HG03097 (cell line): Measurements from ENCODE around the gene UPP1.

Source experiments
- ATAC-seq: cut with Tn5 transposase; IDR thresholded peaks from one replicate; pipeline ENCODE4 v1.9.1; 2021; ENCODE audit not compliant: unreplicated experiment, low FRiP score

UPP1 gene

DNA sequence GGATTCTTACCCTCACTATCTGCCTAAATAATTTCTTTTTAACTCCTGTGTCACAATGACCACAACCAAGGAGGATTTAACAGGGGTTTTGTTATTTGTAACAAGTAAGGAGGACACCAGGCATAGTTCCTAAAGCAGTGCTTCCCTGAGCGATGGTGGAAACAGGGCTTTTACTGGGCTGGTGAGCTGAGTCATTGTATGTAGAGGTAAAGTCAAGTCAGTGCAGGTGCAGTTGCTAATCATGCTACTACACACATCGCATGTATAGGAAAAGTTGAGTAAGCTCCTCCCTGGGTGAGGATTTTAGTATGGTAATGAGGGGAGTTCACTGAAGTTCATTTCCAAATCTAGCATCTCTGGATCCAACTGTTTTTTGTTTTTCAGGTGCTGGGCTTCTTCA, 59.2 kb downstream of the UPP1 start:
- ATAC-seq, result no peak

GRCh38 chr7:48149058-48149457, 60.0 kb downstream of the UPP1 start:
- ATAC-seq, result no peak

DNA sequence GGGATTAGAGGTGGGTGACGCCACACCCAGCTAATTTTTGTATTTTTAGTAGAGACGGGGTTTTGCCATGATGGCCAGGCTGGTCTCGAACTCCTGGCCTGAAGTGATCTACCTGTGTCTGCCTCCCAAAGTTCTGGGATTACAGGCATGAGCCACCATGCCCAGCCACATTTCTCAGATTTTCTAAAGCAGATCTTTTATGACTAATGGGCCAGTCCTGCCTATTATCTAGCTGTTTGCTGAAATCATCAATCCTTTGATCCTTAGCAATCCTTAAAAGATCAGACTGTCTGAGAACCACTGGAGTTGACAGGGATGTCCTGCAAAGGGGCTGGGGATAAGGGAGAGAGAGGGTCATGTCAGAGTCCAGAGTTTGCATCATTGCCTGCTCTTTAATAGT, 61.0 kb downstream of the UPP1 start:
- ATAC-seq, result no peak

DNA sequence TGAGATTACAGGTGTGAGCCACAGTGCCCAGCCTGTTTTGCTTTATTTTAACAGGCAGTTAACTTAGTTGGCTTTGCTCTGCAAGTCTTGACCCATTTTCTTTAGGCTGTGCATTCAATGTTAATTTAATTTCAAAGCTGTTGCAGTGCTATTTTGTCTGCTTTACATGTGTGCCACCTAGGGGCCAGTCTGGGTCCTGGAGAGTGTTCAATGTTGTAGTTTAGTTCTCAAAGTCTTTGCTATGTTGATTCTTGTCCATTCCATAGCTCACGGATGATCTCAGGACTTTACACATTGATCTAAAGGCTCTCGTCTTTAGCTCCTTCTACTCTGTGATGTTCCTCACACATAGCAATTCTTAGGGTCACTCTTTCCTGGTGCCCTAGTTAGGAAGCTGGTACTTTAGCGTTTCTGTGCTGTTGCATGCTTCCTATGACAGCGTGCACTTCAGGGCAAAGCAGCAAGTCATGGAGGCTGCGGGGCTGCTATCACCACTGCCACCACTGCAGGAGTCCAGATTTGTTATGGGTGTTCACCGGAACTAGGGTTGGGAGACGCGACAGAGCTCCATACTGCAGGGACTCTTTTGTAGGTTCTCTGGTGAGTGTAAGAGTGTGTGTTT, 65.8 kb downstream of the UPP1 start:
- ATAC-seq, result no peak
